Breast epithelium (tissue), 3 donors: Measurements from ENCODE around the gene KRTAP10-10.

Source experiments
- POLR2A ChIP-seq: fragments of 450-650 bp; IDR thresholded peaks from one replicate; pipeline ENCODE4 v1.6.1; 2016; ENCODE audit warnings: antibody characterized with exemption, mild to moderate bottlenecking, moderate library complexity
- POLR2AphosphoS5 ChIP-seq, 3 donors: sonication (generic); formaldehyde crosslinking; IDR thresholded peaks; one replicate each; pipeline ENCODE4 v1.6.1; 2017; ENCODE audit warnings: antibody characterized with exemption in 3 of 3
- TF ChIP-seq, protein P1 (sequence below), 3 donors: fragments of 450-650 bp; IDR thresholded peaks; one replicate each; pipeline ENCODE4 v1.5.1; 2016 to 2017; ENCODE audit warnings: antibody characterized with exemption in 3 of 3, mild to moderate bottlenecking in 3 of 3, moderate library complexity in 3 of 3

DNA sequence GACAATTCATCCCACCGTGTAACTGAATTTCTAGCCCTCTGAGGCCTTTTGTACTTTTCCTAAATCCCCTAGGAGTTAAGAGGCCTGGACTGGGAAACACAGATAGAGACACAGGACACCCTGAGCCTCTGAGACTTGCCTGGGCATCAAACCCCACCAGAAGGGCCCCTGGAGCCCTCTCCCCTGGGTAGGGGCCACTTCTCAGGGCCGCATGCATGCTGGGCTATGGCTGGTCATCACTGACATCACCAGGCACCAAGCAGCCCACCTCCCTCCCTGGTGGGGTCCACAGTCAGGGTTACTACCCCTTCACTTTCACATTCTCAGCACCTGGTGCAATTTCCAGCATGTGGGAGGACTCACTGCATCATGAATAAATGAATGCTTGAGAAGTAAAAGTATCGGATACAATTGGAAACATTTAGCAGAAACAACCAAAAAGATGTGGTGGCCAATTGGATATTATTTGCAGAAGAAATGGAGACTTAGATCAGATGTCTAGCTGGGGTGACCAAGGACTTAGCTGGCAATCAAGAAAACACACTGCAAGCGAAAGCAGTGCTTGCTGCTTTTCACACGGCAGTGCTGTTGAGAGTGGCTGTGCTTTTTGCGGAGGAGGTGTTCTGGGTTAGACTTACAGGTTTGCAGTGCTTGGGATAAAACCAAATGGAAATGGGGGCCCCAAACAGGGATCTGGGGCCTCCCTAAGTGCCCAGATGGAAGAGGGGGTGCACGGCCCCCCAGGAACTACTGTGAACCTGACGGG lies 37.7 kb upstream of the KRTAP10-10 start:
- TF ChIP-seq POLR2A: no peak
- no peak for TF ChIP-seq POLR2AphosphoS5 (IDR thresholded peaks at IDR 0.05)
- TF ChIP-seq, protein P1, sequence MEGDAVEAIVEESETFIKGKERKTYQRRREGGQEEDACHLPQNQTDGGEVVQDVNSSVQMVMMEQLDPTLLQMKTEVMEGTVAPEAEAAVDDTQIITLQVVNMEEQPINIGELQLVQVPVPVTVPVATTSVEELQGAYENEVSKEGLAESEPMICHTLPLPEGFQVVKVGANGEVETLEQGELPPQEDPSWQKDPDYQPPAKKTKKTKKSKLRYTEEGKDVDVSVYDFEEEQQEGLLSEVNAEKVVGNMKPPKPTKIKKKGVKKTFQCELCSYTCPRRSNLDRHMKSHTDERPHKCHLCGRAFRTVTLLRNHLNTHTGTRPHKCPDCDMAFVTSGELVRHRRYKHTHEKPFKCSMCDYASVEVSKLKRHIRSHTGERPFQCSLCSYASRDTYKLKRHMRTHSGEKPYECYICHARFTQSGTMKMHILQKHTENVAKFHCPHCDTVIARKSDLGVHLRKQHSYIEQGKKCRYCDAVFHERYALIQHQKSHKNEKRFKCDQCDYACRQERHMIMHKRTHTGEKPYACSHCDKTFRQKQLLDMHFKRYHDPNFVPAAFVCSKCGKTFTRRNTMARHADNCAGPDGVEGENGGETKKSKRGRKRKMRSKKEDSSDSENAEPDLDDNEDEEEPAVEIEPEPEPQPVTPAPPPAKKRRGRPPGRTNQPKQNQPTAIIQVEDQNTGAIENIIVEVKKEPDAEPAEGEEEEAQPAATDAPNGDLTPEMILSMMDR (IDR thresholded peaks at IDR 0.05): no peak
